HCT116 (cell line): ENCODE data around the gene PLA1A. TPM values are rescaled to one million over a fixed set of nuclear protein-coding genes. Genes with fewer than 3 reads are reported as not detected.

Experiments
- ATAC-seq: fragments of 200-7000 bp; cut with Tn5 transposase; 2 replicates; pipeline ENCODE4 v1.9.1; 2020; ENCODE audit warnings: mild to moderate bottlenecking, moderate library complexity
- BruUV-seq: library from RNA; stranded (reverse); fragments of 400-500 nt; replicated peaks from 2 replicates; lab custom pipeline; 2021; lab: Mats Ljungman, UMichigan
- CTCF ChIA-PET: fragments of 300-600 bp; sonication (Branson Sonifier 250); formaldehyde crosslinking; loops from one replicate; lab custom pipeline; 2021; ENCODE audit warnings: antibody characterized with exemption; lab: Charles Lee
- POLR2A ChIA-PET: fragments of 300-600, 350-600 bp; sonication (Branson Sonifier 250); formaldehyde crosslinking; loops from one replicate; lab custom pipeline; 2021; ENCODE audit warnings: antibody characterized with exemption; lab: Charles Lee
- RAD21 ChIA-PET, 2 experiments: fragments of 300-600 bp; sonication (Branson Sonifier 250); formaldehyde crosslinking; loops; one replicate each; lab custom pipeline; 2023; ENCODE audit warnings: low total read pairs in 2 of 2; ENCODE audit not compliant: uncharacterized antibody in 2 of 2, unreplicated experiment in 2 of 2, low non-redundant PET in 1 of 2; lab: Charles Lee
- DNase-seq: peaks from one replicate; pipeline ENCODE4 v3.0.0-alpha.2; 2010; ENCODE audit warnings: low read depth, low spot score
- H2AFZ ChIP-seq: fragments of 200-600 bp; shearing (Covaris generic), sonication (generic); 2 replicates; pipeline ENCODE4 v1.6.1; 2017; ENCODE audit warnings: low read depth, mixed run types, mixed read lengths, antibody characterized with exemption, low read length; ENCODE audit not compliant: poor library complexity, severe bottlenecking
- H3K27ac ChIP-seq: 2 replicates; pipeline ENCODE4 v1.5.1; 2012; ENCODE audit warnings: low read depth, low read length
- H3K27me3 ChIP-seq: fragments of 200-600 bp; sonication (generic); 2 replicates; pipeline ENCODE4 v1.6.1; 2016; ENCODE audit warnings: mixed run types, low read length, mixed read lengths; ENCODE audit not compliant: insufficient read depth
- H3K36me3 ChIP-seq, 2 experiments: fragments of 200-500 bp in 1 of 2; fragments of 200-600 bp in 1 of 2; sonication (Bioruptor generic) in 1 of 2; sonication (generic) in 1 of 2; 2 replicates each; pipeline versions ENCODE4 v1.5.1 to v1.6.1; 2014 to 2016; ENCODE audit warnings: low read length in 2 of 2, inconsistent platforms in 1 of 2, mixed read lengths in 1 of 2, mixed run types in 1 of 2; ENCODE audit not compliant: insufficient read depth in 2 of 2, control insufficient read depth in 1 of 2
- H3K4me1 ChIP-seq, 2 experiments: fragments of 200-600 bp in 1 of 2; sonication (generic) in 1 of 2; 2 replicates each; pipeline versions ENCODE4 v1.5.1 to v1.6.1; 2012 to 2017; ENCODE audit warnings: low read length in 2 of 2, inconsistent platforms in 1 of 2, mild to moderate bottlenecking in 1 of 2, mixed read lengths in 1 of 2, mixed run types in 1 of 2, moderate library complexity in 1 of 2; ENCODE audit not compliant: insufficient read depth in 2 of 2, control insufficient read depth in 1 of 2
- H3K4me2 ChIP-seq: fragments of 200-600 bp; sonication (generic); 2 replicates; pipeline ENCODE4 v1.6.1; 2017; ENCODE audit warnings: mixed run types, low read length, mixed read lengths
- H3K4me3 ChIP-seq, 2 experiments: fragments of 200-600 bp in 1 of 2; sonication (generic) in 1 of 2; replicated peaks in 1 of 2; 2 replicates each; pipeline ENCODE4 v1.5.1; 2011 to 2016; ENCODE audit warnings: low read length in 2 of 2, control low read depth in 1 of 2, low read depth in 1 of 2, mild to moderate bottlenecking in 1 of 2, mixed read lengths in 1 of 2, mixed run types in 1 of 2
- H3K79me2 ChIP-seq: fragments of 200-600 bp; sonication (generic); 2 replicates; pipeline ENCODE4 v1.6.1; 2017; ENCODE audit warnings: mild to moderate bottlenecking, mixed run types, low read length, moderate library complexity, mixed read lengths; ENCODE audit not compliant: insufficient read depth
- H3K9ac ChIP-seq: fragments of 200-600 bp; sonication (generic); 2 replicates; pipeline ENCODE4 v1.6.1; 2016; ENCODE audit warnings: low read length, mixed read lengths
- H3K9me2 ChIP-seq: fragments of 200-600 bp; sonication (generic), shearing (Covaris generic); 2 replicates; pipeline ENCODE4 v1.6.1; 2017; ENCODE audit warnings: mixed run types, mild to moderate bottlenecking, moderate library complexity; ENCODE audit not compliant: insufficient read depth
- H3K9me3 ChIP-seq, 2 experiments: fragments of 200-500 bp in 1 of 2; fragments of 200-600 bp in 1 of 2; sonication (Bioruptor generic) in 1 of 2; sonication (generic) in 1 of 2; 2 replicates each; pipeline ENCODE4 v1.6.1; 2014 to 2017; ENCODE audit warnings: low read length in 2 of 2, mixed read lengths in 2 of 2, inconsistent platforms in 1 of 2, low read depth in 1 of 2, mild to moderate bottlenecking in 1 of 2, mixed run types in 1 of 2, moderate library complexity in 1 of 2; ENCODE audit not compliant: control insufficient read depth in 1 of 2, insufficient read depth in 1 of 2
- H4K20me1 ChIP-seq: fragments of 200-600 bp; sonication (generic), shearing (Covaris generic); 2 replicates; pipeline ENCODE4 v1.6.1; 2017; ENCODE audit warnings: mixed run types, mild to moderate bottlenecking, moderate library complexity; ENCODE audit not compliant: insufficient read depth
- ATF3 ChIP-seq: IDR thresholded peaks from 2 replicates; pipeline ENCODE4 v1.6.1; 2012
- EGR1 ChIP-seq: IDR thresholded peaks from 2 replicates; pipeline ENCODE4 v1.6.1; 2012; ENCODE audit warnings: low read depth
- FOSL1 ChIP-seq: IDR thresholded peaks from 2 replicates; pipeline ENCODE4 v1.6.1; 2012; ENCODE audit warnings: low read depth
- JUND ChIP-seq: IDR thresholded peaks from 2 replicates; pipeline ENCODE4 v1.6.1; 2012
- MAX ChIP-seq: IDR thresholded peaks from 2 replicates; pipeline ENCODE4 v1.6.1; 2012
- POLR2A ChIP-seq: IDR thresholded peaks from 2 replicates; pipeline ENCODE4 v1.7.0; 2011; ENCODE audit warnings: borderline replicate concordance; ENCODE audit not compliant: insufficient read depth, insufficient read length; ENCODE audit errors: extremely low read depth
- REST ChIP-seq: IDR thresholded peaks from 2 replicates; pipeline ENCODE4 v1.6.1; 2012; ENCODE audit warnings: low read depth
- SRF ChIP-seq: IDR thresholded peaks from 2 replicates; pipeline ENCODE4 v1.6.1; 2012; ENCODE audit warnings: low read depth
- TCF7L2 ChIP-seq: IDR thresholded peaks from 2 replicates; pipeline ENCODE4 v1.7.0; 2011; ENCODE audit warnings: borderline replicate concordance, inconsistent platforms; ENCODE audit not compliant: insufficient read depth, insufficient read length; ENCODE audit errors: extremely low read depth
- YY1 ChIP-seq: IDR thresholded peaks from 2 replicates; pipeline ENCODE4 v1.6.1; 2011; ENCODE audit warnings: low read length, low read depth, moderate library complexity, mild to moderate bottlenecking; ENCODE audit not compliant: insufficient replicate concordance; ENCODE audit errors: extremely low read depth
- ZFX ChIP-seq: fragments of 450-650 bp; IDR thresholded peaks from 2 replicates; pipeline ENCODE4 v1.6.1; 2017
- ZNF274 ChIP-seq: fragments of 200-500 bp; sonication (Bioruptor generic); IDR thresholded peaks from 2 replicates; pipeline ENCODE4 v1.6.1; 2014; ENCODE audit warnings: mild to moderate bottlenecking, low read depth, low read length, inconsistent platforms
- intact Hi-C: fragments of 100-400 bp; cut with micrococcal nuclease; formaldehyde crosslinking; loops from 2 replicates; pipeline ENCODE4 v1.10.0; 2022
- total RNA-seq: library from RNA; stranded (reverse); gene quantifications from one replicate; pipeline ENCODE4 v1.2.1, GENCODE V29; 2021; ENCODE audit not compliant: unreplicated experiment

The PLA1A gene
- total RNA-seq, 1 experiment from 2014 or later = not detected

- DNase-seq = no peak
- Histone ChIP-seq H3K4me3 (no peak overlapping the region), H3K9me2 (no peaks in the 10 kb centered on the region)
- POLR2A ChIA-PET = no interaction called here
- no peak for ATAC-seq
- TF ChIP-seq REST (no peak), ZFX (no peak), JUND (no peak), ZNF274 (no peak), SRF (no peak), FOSL1 (no peak), YY1 (no peak), TCF7L2 (no peak), POLR2A (no peak), ATF3 (no peak), MAX (no peak), EGR1 (no peak)
- TF ChIP-seq, all 23 proteins: peak for 0
- H3K9me3 ChIP-seq = no peaks in the 10 kb centered on the region
- H3K4me1 ChIP-seq = no peaks in the 10 kb centered on the region
- H3K27ac ChIP-seq = no peak overlapping the region
- H3K27me3 ChIP-seq = peaks cover 3% of the 10 kb centered on the region; the same call in 1 of the 2 replicates
- ChIA-PET CTCF (no interaction called here), RAD21 (no interaction called here)
- H3K79me2 ChIP-seq = no peaks in the 10 kb centered on the region
- H3K9ac ChIP-seq = no peak overlapping the region
- no peaks in the 10 kb centered on the region for H3K36me3 ChIP-seq
- BruUV-seq = no TSS peak
- H3K4me2 ChIP-seq = no peak overlapping the region
- intact Hi-C loops = no loop called here
- no peak overlapping the region for H2AFZ ChIP-seq
- no peaks in the 10 kb centered on the region for H4K20me1 ChIP-seq
Observed at GRCh38 chr3:119624002-119624720, 26.5 kb downstream of the PLA1A start.
